Panc1 (cell line): ENCODE measurements around the gene NDUFV1.

ENCODE experiments used
- CTCF ChIP-seq: fragments of 450-650 bp; IDR thresholded peaks from 2 replicates; pipeline ENCODE4 v1.5.1; 2017; ENCODE audit warnings: mild to moderate bottlenecking
- POLR2AphosphoS5 ChIP-seq: IDR thresholded peaks from 2 replicates; pipeline ENCODE4 v1.6.1; 2012; ENCODE audit warnings: mild to moderate bottlenecking, low read depth, low read length, moderate library complexity
- REST ChIP-seq, 2 experiments: IDR thresholded peaks; 2 replicates each; pipeline ENCODE4 v1.6.1; 2011 to 2012; ENCODE audit warnings: low read depth in 2 of 2, control low read depth in 1 of 2, low read length in 1 of 2, mild to moderate bottlenecking in 1 of 2, moderate library complexity in 1 of 2; ENCODE audit not compliant: insufficient read depth in 1 of 2

- TF ChIP-seq CTCF = no peak
- no peak for TF ChIP-seq POLR2AphosphoS5
- no peak for TF ChIP-seq REST (IDR thresholded peaks at IDR 0.05; ENCODE audit: insufficient read depth in 1 of 2, low read depth in 2 of 2, low read length in 1 of 2)
Observed at GRCh38 chr11:67627441-67627811, 20.7 kb downstream of the NDUFV1 start.
